Hepatocyte (in vitro differentiated cells): Measurements from ENCODE around the gene SLC12A8.

ENCODE experiments used
- CTCF ChIP-seq: fragments of 200-600 bp; sonication (generic); IDR thresholded peaks from 2 replicates; pipeline ENCODE4 v1.5.1; 2016; ENCODE audit warnings: antibody characterized with exemption, mild to moderate bottlenecking; ENCODE audit not compliant: poor library complexity
- EZH2 ChIP-seq: fragments of 200-600 bp; sonication (generic); IDR thresholded peaks from 2 replicates; pipeline ENCODE4 v1.6.1; 2016; ENCODE audit warnings: antibody characterized with exemption, mild to moderate bottlenecking, borderline replicate concordance
- EZH2phosphoT487 ChIP-seq: fragments of 200-600 bp; sonication (generic); IDR thresholded peaks from one replicate; pipeline ENCODE4 v1.6.1; 2018; ENCODE audit warnings: antibody characterized with exemption, mild to moderate bottlenecking, low read depth, moderate library complexity; ENCODE audit not compliant: unreplicated experiment, severe bottlenecking

- no peak for TF ChIP-seq CTCF
- TF ChIP-seq EZH2: no peak
- no peak for TF ChIP-seq EZH2phosphoT487
These were observed 17.5 kb downstream of the SLC12A8 start for GRCh38 chr3:125194849-125195601.
